ENCODE data around the gene MRC2.
"Not testable (repeated sequence)": the region's sequence is repeated elsewhere in the genome, so short reads cannot be mapped to it uniquely, and the experiment has no call there.

Gene MRC2

DNA sequence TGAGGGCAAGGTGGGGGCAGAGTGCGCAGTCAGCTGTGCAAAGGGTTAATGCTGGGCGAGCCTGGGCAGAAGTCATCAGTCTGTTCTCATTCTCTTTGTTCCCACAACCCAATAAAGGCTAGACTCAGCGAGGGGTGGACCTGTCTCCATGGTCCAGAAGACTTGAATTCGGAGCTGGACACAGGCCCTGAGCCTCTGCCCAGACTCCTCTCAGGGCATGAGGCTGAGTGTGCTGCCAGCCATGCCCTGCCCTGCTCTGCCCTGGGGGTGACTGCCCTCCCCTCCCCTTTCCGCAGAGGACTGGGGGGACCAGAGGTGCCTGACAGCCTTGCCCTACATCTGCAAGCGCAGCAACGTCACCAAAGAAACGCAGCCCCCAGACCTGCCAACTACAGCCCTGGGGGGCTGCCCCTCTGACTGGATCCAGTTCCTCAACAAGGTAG is 54.5 kb downstream of the MRC2 start:
- no peak overlapping the region for H3K27ac ChIP-seq (ENCODE audit: low read depth, low read length)
- H3K36me3 ChIP-seq (ENCODE audit: insufficient read depth, low read length), result peaks cover 14% of the 10 kb centered on the region; the same call in 1 of the 2 replicates
- no peaks in the 10 kb centered on the region for H3K4me1 ChIP-seq (ENCODE audit: control insufficient read depth, insufficient read depth, low read length, unreplicated experiment)
- no peaks in the 10 kb centered on the region for H3K79me2 ChIP-seq (ENCODE audit: control insufficient read depth, insufficient read depth, low read length, unreplicated experiment)
- H3K4me3 ChIP-seq (ENCODE audit: low read depth, low read length), result no peak overlapping the region
- no peaks in the 10 kb centered on the region for H3K27me3 ChIP-seq (ENCODE audit: insufficient read depth, low read length)
- H2AFZ ChIP-seq (ENCODE audit: low read length, unreplicated experiment), result no peak overlapping the region

DNA sequence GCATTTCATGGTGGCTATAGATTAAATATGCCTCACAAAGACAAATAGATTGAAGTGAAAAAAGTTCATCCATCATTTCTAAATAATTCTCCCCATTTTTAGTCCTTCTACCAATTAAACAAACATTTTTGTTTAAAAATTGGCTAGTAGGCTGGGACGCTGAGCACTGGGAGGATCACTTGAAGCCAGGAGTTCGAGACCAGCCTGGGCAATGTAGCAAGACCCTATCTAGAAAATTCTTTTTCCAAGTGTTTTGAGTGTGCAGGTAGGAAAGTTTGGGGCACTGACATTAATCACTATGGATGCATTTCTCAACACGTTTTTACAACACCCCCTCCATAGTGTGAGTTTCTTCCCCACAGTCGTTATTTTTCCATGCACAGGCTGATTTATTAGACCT is 56.7 kb downstream of the MRC2 start:
- Histone ChIP-seq H3K4me1 (ENCODE audit: control insufficient read depth, insufficient read depth, low read length, unreplicated experiment) (no peaks in the 10 kb centered on the region), H3K27me3 (ENCODE audit: insufficient read depth, low read length) (no peaks in the 10 kb centered on the region), H3K36me3 (ENCODE audit: insufficient read depth, low read length) (peaks cover 13% of the 10 kb centered on the region; the same call in 1 of the 2 replicates), H3K79me2 (ENCODE audit: control insufficient read depth, insufficient read depth, low read length, unreplicated experiment) (no peaks in the 10 kb centered on the region), H2AFZ (ENCODE audit: low read length, unreplicated experiment) (no peak overlapping the region), H3K27ac (ENCODE audit: low read depth, low read length) (no peak overlapping the region), H3K4me3 (ENCODE audit: low read depth, low read length) (no peak overlapping the region)

DNA sequence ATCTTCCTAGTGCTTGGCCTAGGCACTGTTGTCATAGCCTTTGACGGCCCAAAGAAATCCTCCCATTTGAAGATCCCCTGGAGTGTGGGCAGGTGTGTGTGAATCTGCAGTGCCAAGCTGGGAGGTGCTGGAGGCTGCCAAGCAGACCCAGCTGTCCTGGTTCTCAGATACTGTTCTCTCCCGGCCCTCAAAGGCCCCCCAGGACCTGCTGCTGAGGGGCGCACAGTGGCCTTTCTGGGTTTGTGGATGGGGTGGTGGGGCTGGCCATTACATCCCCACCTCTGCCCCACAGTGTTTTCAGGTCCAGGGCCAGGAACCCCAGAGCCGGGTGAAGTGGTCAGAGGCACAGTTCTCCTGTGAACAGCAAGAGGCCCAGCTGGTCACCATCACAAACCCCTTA is 60.5 kb downstream of the MRC2 start:
- Histone ChIP-seq H3K4me3 (ENCODE audit: low read depth, low read length) (no peak overlapping the region), H3K36me3 (ENCODE audit: insufficient read depth, low read length) (peaks cover 13% of the 10 kb centered on the region; the same call in 1 of the 2 replicates), H3K4me1 (ENCODE audit: control insufficient read depth, insufficient read depth, low read length, unreplicated experiment) (no peaks in the 10 kb centered on the region), H2AFZ (ENCODE audit: low read length, unreplicated experiment) (no peak overlapping the region), H3K27ac (ENCODE audit: low read depth, low read length) (no peak overlapping the region), H3K27me3 (ENCODE audit: insufficient read depth, low read length) (no peaks in the 10 kb centered on the region), H3K79me2 (ENCODE audit: control insufficient read depth, insufficient read depth, low read length, unreplicated experiment) (no peaks in the 10 kb centered on the region)

DNA sequence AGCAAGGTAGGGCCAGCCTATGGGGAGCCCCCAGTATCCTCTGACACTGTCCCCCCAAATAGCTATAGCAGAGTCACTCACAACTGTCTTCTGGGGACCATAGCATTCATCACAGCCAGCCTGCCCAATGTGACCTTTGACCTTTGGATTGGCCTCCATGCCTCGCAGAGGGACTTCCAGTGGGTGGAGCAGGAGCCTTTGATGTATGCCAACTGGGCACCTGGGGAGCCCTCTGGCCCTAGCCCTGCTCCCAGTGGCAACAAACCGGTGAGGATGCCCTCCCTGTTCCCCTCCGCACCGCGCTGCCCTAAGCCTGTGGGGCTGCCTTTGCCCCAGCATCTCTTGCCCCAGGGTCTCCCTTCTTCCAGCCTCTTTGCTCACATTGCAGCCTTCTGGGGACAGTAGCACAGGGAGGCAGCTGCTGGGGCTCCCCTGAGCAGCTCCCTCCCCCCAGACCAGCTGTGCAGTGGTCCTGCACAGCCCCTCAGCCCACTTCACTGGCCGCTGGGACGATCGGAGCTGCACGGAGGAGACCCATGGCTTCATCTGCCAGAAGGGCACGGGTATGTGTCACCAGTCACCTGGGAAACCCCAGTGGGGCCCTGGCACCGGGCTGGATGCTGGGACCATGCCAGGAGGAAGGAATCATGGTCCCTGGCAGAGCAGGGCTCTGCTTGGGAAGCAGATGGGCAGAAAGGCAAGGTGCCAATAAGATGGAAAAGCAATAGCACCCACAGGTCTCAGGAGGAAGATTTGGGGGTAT is 61.1 kb downstream of the MRC2 start:
- no peaks in the 10 kb centered on the region for H3K4me1 ChIP-seq (ENCODE audit: control insufficient read depth, insufficient read depth, low read length, unreplicated experiment)
- no peaks in the 10 kb centered on the region for H3K79me2 ChIP-seq (ENCODE audit: control insufficient read depth, insufficient read depth, low read length, unreplicated experiment)
- H3K36me3 ChIP-seq (ENCODE audit: insufficient read depth, low read length), result peaks cover 13% of the 10 kb centered on the region; the same call in 1 of the 2 replicates
- no peaks in the 10 kb centered on the region for H3K27me3 ChIP-seq (ENCODE audit: insufficient read depth, low read length)
- H3K27ac ChIP-seq (ENCODE audit: low read depth, low read length), result no peak overlapping the region
- H3K4me3 ChIP-seq (ENCODE audit: low read depth, low read length), result no peak overlapping the region
- no peak overlapping the region for H2AFZ ChIP-seq (ENCODE audit: low read length, unreplicated experiment)

DNA sequence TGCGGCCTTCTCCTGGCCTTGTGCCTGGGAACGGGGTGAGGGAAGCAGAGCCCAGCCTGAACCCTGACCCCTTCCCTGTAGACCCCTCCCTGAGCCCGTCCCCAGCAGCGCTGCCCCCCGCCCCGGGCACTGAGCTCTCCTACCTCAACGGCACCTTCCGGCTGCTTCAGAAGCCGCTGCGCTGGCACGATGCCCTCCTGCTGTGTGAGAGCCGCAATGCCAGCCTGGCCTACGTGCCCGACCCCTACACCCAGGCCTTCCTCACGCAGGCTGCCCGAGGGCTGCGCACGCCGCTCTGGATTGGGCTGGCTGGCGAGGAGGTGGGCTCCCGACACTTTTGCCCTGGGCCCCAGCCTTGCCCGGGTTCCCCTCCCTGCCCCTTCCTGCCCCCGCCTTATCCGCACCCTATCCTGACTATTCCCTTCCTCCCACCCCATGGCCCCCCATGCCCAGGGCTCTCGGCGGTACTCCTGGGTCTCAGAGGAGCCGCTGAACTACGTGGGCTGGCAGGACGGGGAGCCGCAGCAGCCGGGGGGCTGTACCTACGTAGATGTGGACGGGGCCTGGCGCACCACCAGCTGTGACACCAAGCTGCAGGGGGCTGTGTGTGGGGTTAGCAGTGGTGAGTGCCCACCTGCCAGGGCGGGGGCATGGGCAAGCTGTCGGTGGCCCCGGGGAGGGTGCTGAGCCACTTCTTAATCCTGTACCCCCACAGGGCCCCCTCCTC is 62.1 kb downstream of the MRC2 start:
- Histone ChIP-seq H3K27ac (ENCODE audit: low read depth, low read length) (no peak overlapping the region), H3K4me3 (ENCODE audit: low read depth, low read length) (no peak overlapping the region), H2AFZ (ENCODE audit: low read length, unreplicated experiment) (no peak overlapping the region), H3K79me2 (ENCODE audit: control insufficient read depth, insufficient read depth, low read length, unreplicated experiment) (no peaks in the 10 kb centered on the region), H3K36me3 (ENCODE audit: insufficient read depth, low read length) (peaks cover 8% of the 10 kb centered on the region; the same call in 1 of the 2 replicates), H3K4me1 (ENCODE audit: control insufficient read depth, insufficient read depth, low read length, unreplicated experiment) (no peaks in the 10 kb centered on the region), H3K27me3 (ENCODE audit: insufficient read depth, low read length) (no peaks in the 10 kb centered on the region)

DNA sequence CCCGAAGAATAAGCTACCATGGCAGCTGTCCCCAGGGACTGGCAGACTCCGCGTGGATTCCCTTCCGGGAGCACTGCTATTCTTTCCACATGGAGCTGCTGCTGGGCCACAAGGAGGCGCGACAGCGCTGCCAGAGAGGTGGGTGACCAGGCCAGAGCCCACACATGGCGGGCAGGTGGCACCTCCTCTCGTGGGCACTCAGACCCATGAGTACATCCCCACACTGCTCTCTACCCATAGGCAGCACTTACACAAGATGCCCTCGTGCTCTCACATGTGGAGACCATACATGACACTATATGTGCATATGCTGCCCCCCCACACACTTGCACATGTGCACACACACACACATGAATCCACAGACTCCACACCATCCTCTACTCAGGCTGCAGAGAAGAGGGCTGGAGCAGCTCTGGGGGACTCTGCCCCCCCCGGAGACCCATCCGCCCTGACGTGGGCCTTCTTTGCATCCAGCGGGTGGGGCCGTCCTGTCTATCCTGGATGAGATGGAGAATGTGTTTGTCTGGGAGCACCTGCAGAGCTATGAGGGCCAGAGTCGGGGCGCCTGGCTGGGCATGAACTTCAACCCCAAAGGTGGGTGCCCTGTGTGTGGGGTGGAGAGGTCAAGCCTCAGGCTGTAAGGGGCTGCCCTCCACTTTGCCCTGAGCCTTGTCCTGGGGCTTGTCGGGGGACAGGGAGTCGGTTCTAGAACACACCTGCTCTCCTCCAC is 62.9 kb downstream of the MRC2 start:
- H3K4me1 ChIP-seq (ENCODE audit: control insufficient read depth, insufficient read depth, low read length, unreplicated experiment), result no peaks in the 10 kb centered on the region
- H3K79me2 ChIP-seq (ENCODE audit: control insufficient read depth, insufficient read depth, low read length, unreplicated experiment), result no peaks in the 10 kb centered on the region

DNA sequence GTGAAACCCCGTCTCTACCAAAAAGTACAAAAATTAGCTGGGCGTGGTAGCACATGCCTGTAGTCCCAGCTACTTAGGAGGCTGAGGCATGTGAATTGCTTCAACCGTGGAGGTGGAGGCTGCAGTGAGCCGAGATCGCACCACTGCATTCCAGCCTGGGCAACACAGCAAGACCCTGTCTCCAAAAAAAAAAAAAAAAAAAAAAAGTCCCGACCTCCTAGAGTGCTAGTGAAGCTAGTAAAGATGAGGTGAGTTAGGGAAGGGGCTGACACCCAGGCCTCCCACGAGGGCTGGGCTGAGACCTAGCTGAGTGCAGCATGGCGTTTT is 64.1 kb downstream of the MRC2 start:
- H2AFZ ChIP-seq (ENCODE audit: low read length, unreplicated experiment); H3K79me2 ChIP-seq (ENCODE audit: control insufficient read depth, insufficient read depth, low read length, unreplicated experiment); H3K4me1 ChIP-seq (ENCODE audit: control insufficient read depth, insufficient read depth, low read length, unreplicated experiment); H3K27me3 ChIP-seq (ENCODE audit: insufficient read depth, low read length); H3K4me3 ChIP-seq (ENCODE audit: low read depth, low read length); H3K27ac ChIP-seq (ENCODE audit: low read depth, low read length): not testable (repeated sequence)
- H3K36me3 ChIP-seq (ENCODE audit: insufficient read depth, low read length), result peaks cover 12% of the 10 kb centered on the region; the same call in 1 of the 2 replicates

More for the DNA sequence above, 62.9 kb downstream of the MRC2 start:
- H3K36me3 ChIP-seq (ENCODE audit: insufficient read depth, low read length), result peaks cover 12% of the 10 kb centered on the region; the same call in 1 of the 2 replicates
- no peak overlapping the region for H3K4me3 ChIP-seq (ENCODE audit: low read depth, low read length)
- no peak overlapping the region for H3K27ac ChIP-seq (ENCODE audit: low read depth, low read length)
- H2AFZ ChIP-seq (ENCODE audit: low read length, unreplicated experiment), result no peak overlapping the region
- H3K27me3 ChIP-seq (ENCODE audit: insufficient read depth, low read length), result no peaks in the 10 kb centered on the region

DNA sequence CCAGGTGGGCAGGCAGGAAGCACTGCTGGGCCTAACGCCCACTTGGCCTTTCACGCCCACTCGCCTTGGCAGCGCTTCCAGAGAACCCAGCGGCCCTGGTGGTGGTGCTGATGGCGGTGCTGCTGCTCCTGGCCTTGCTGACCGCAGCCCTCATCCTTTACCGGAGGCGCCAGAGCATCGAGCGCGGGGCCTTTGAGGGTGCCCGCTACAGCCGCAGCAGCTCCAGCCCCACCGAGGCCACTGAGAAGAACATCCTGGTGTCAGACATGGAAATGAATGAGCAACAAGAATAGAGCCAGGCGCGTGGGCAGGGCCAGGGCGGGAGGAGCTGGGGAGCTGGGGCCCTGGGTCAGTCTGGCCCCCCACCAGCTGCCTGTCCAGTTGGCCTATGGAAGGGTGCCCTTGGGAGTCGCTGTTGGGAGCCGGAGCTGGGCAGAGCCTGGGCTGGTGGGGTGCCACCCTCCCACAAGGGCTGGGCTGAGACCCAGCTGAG is 64.7 kb downstream of the MRC2 start:
- no peaks in the 10 kb centered on the region for H3K79me2 ChIP-seq (ENCODE audit: control insufficient read depth, insufficient read depth, low read length, unreplicated experiment)
- H2AFZ ChIP-seq (ENCODE audit: low read length, unreplicated experiment), result no peak overlapping the region
- no peak overlapping the region for H3K4me3 ChIP-seq (ENCODE audit: low read depth, low read length)
- no peak overlapping the region for H3K27ac ChIP-seq (ENCODE audit: low read depth, low read length)
- peaks cover 9% of the 10 kb centered on the region; the same call in 1 of the 2 replicates for H3K36me3 ChIP-seq (ENCODE audit: insufficient read depth, low read length)
- no peaks in the 10 kb centered on the region for H3K27me3 ChIP-seq (ENCODE audit: insufficient read depth, low read length)
- no peaks in the 10 kb centered on the region for H3K4me1 ChIP-seq (ENCODE audit: control insufficient read depth, insufficient read depth, low read length, unreplicated experiment)

DNA sequence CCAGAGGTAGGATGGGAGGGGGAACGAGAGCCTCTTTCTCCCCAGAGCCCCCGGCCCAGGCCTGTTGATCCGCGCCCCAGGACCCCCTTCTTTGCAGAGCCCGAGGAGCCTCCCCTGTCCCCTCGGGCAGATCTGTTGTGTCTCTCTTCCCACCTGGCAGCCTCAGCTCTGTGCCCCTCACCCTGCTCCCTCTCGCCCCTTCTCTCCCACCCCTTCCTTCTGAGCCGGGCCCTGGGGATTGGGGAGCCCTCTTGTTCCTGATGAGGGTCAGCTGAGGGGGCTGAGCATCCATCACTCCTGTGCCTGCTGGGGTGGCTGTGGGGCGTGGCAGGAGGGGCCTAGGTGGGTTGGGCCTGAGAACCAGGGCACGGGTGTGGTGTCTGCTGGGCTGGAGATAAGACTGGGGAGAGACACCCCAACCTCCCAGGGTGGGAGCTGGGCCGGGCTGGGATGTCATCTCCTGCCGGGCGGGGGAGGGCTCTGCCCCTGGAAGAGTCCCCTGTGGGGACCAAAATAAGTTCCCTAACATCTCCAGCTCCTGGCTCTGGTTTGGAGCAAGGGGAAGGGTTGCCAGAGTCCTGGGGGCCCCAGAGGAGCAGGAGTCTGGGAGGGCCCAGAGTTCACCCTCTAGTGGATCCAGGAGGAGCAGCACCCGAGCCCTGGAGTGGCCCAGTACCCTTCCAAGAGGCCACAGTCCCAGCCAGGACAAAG is 65.4 kb downstream of the MRC2 start:
- Histone ChIP-seq H2AFZ (ENCODE audit: low read length, unreplicated experiment) (no peak overlapping the region), H3K36me3 (ENCODE audit: insufficient read depth, low read length) (peaks cover 9% of the 10 kb centered on the region; the same call in 1 of the 2 replicates), H3K79me2 (ENCODE audit: control insufficient read depth, insufficient read depth, low read length, unreplicated experiment) (no peaks in the 10 kb centered on the region), H3K4me1 (ENCODE audit: control insufficient read depth, insufficient read depth, low read length, unreplicated experiment) (no peaks in the 10 kb centered on the region), H3K4me3 (ENCODE audit: low read depth, low read length) (no peak overlapping the region), H3K27ac (ENCODE audit: low read depth, low read length) (no peak overlapping the region), H3K27me3 (ENCODE audit: insufficient read depth, low read length) (no peaks in the 10 kb centered on the region)

Data from ACC112 (cell line).